Smooth muscle cell (in vitro differentiated cells): ENCODE measurements around the gene TMEM135. TPM values are rescaled to one million over a fixed set of nuclear protein-coding genes. Genes with fewer than 3 reads are reported as not detected.
"Not testable (repeated sequence)": the region's sequence is repeated elsewhere in the genome, so short reads cannot be mapped to it uniquely, and the experiment has no call there.

ENCODE experiments used
- DNase-seq: peaks from one replicate; lab custom pipeline; 2025; ENCODE audit not compliant: unreplicated experiment; lab: John Stamatoyannopoulos, UW
- H2AFZ ChIP-seq: fragments of 200-600 bp; sonication (generic); 2 replicates; pipeline ENCODE4 v1.6.0; 2016; ENCODE audit warnings: antibody characterized with exemption, low read depth, mild to moderate bottlenecking
- H3F3A ChIP-seq: fragments of 200-600 bp; sonication (generic); 2 replicates; pipeline ENCODE4 v1.6.0; 2017; ENCODE audit warnings: antibody characterized with exemption, low read depth
- H3K27ac ChIP-seq: fragments of 200-600 bp; sonication (generic); 2 replicates; pipeline ENCODE4 v1.5.1; 2016; ENCODE audit warnings: low read depth, mild to moderate bottlenecking
- H3K27me3 ChIP-seq: fragments of 200-600 bp; sonication (generic); 2 replicates; pipeline ENCODE4 v1.6.1; 2016; ENCODE audit warnings: low read depth, mild to moderate bottlenecking
- H3K36me3 ChIP-seq: fragments of 200-600 bp; sonication (generic); 2 replicates; pipeline ENCODE4 v1.5.1; 2016; ENCODE audit warnings: low read depth
- H3K4me1 ChIP-seq: fragments of 200-600 bp; sonication (generic); 2 replicates; pipeline ENCODE4 v1.5.1; 2016; ENCODE audit warnings: low read depth
- H3K4me2 ChIP-seq: fragments of 200-600 bp; sonication (generic); 2 replicates; pipeline ENCODE4 v1.6.0; 2016; ENCODE audit warnings: mild to moderate bottlenecking
- H3K4me3 ChIP-seq: fragments of 200-600 bp; sonication (generic); 2 replicates; pipeline ENCODE4 v1.5.1; 2016; ENCODE audit warnings: mild to moderate bottlenecking
- H3K79me2 ChIP-seq: fragments of 200-600 bp; sonication (generic); 2 replicates; pipeline ENCODE4 v1.6.0; 2016; ENCODE audit warnings: low read depth, mild to moderate bottlenecking
- H3K9ac ChIP-seq: fragments of 200-600 bp; sonication (generic); 2 replicates; pipeline ENCODE4 v1.6.0; 2016; ENCODE audit warnings: low read depth
- H3K9me3 ChIP-seq: fragments of 200-600 bp; sonication (generic); replicated peaks from 2 replicates; pipeline ENCODE4 v1.5.1; 2016; ENCODE audit warnings: low read depth
- H4K20me1 ChIP-seq: fragments of 200-600 bp; sonication (generic); 2 replicates; pipeline ENCODE4 v1.6.0; 2016; ENCODE audit warnings: low read depth
- WGBS: methylation state at CpG from one replicate; pipeline ENCODE4 v1.1.7; 2016; ENCODE audit warnings: low lambda C conversion rate; 5-methylcytosine and 5-hydroxymethylcytosine counted together
- polyA plus RNA-seq: library from polyadenylated mRNA; unstranded; fragments of >200 nt; fragmentation: Nextera tagmentation; extraction: Ambion mirVana; gene quantifications from 2 replicates; pipeline ENCODE4 v1.2.1, GENCODE V29; 2016
- total RNA-seq: library from RNA; depleted of rRNA; stranded (reverse); fragments of >200 nt; gene quantifications from 2 replicates; pipeline ENCODE4 v1.2.3, GENCODE V29; 2014
- TF ChIP-seq, protein P1 (sequence below): fragments of 200-600 bp; sonication (generic); IDR thresholded peaks from 2 replicates; pipeline ENCODE4 v1.5.1; 2017; ENCODE audit warnings: borderline replicate concordance, mild to moderate bottlenecking, antibody characterized with exemption; ENCODE audit not compliant: insufficient read depth, poor library complexity, severe bottlenecking

TMEM135 gene
- total and polyA plus RNA-seq, 2 experiments from 2014 or later, result 12.4 to 21.7 TPM

DNA sequence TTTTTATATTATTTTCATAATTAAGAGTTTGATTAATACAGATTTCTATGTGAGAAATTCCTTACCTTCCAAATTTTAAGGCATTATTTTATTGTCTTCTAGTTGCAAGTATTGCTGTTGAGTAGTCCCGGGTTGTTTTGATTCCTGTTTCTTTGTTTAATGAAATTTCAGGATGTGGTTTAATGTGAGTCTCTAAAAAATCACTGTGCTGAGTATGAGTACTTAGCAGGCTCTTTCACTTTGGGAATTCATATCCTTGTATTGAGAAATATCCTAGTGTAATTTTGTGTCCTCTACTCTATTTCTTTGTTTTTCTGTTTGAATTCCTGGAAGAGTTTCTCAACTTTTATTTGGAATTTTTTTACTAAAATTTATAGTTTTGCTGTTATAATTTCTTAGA is 113.2 kb downstream of the TMEM135 start:
- H3K79me2 ChIP-seq, result peaks cover 9% of the 10 kb centered on the region
- H3K27ac ChIP-seq, result no peak overlapping the region
- H3K4me3 ChIP-seq, result no peak overlapping the region
- H4K20me1 ChIP-seq, result peaks cover 27% of the 10 kb centered on the region
- peaks cover 9% of the 10 kb centered on the region for H3K4me1 ChIP-seq
- no peaks in the 10 kb centered on the region for H3K27me3 ChIP-seq
- no peak overlapping the region for H2AFZ ChIP-seq
- no peaks in the 10 kb centered on the region for H3F3A ChIP-seq
- no peak for DNase-seq
- H3K36me3 ChIP-seq, result no peaks in the 10 kb centered on the region
- H3K9ac ChIP-seq, result no peak overlapping the region
- H3K9me3 ChIP-seq, result no peaks in the 10 kb centered on the region
- 89% methylated on average over 1 of the region's 1 CpG for WGBS
- TF ChIP-seq, protein P1, sequence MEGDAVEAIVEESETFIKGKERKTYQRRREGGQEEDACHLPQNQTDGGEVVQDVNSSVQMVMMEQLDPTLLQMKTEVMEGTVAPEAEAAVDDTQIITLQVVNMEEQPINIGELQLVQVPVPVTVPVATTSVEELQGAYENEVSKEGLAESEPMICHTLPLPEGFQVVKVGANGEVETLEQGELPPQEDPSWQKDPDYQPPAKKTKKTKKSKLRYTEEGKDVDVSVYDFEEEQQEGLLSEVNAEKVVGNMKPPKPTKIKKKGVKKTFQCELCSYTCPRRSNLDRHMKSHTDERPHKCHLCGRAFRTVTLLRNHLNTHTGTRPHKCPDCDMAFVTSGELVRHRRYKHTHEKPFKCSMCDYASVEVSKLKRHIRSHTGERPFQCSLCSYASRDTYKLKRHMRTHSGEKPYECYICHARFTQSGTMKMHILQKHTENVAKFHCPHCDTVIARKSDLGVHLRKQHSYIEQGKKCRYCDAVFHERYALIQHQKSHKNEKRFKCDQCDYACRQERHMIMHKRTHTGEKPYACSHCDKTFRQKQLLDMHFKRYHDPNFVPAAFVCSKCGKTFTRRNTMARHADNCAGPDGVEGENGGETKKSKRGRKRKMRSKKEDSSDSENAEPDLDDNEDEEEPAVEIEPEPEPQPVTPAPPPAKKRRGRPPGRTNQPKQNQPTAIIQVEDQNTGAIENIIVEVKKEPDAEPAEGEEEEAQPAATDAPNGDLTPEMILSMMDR, result no peak
- H3K4me2 ChIP-seq, result no peak overlapping the region

DNA sequence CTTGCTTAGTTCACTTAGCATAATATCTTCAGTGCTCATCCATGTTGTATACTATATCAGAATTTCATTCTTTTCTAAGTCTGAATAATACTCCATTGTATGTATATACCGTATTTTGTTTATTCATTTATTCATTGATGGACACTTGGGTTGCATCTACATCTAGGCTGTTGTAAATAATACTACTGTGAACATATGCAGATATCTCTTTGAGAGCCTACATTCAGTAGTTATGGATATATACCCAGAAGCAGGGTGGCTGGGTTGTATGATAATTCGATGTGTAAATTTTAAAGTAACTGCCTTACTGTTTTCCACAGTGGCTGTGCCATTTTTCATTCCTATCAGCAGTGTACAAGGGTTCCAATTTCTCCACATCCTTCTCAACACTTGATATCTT is 116.5 kb downstream of the TMEM135 start:
- Histone ChIP-seq H3K79me2 (peaks cover 17% of the 10 kb centered on the region), H4K20me1 (peaks cover 33% of the 10 kb centered on the region), H3K9ac (no peak overlapping the region), H3K4me3 (no peak overlapping the region), H2AFZ (no peak overlapping the region), H3K4me1 (no peaks in the 10 kb centered on the region), H3K4me2 (no peak overlapping the region), H3K27me3 (no peaks in the 10 kb centered on the region), H3K27ac (no peak overlapping the region), H3K36me3 (no peaks in the 10 kb centered on the region), H3F3A (no peaks in the 10 kb centered on the region), H3K9me3 (no peaks in the 10 kb centered on the region)
- no peak for DNase-seq
- TF ChIP-seq, protein P1, result no peak
- WGBS, result 98% methylated on average over 2 of the region's 2 CpGs

DNA sequence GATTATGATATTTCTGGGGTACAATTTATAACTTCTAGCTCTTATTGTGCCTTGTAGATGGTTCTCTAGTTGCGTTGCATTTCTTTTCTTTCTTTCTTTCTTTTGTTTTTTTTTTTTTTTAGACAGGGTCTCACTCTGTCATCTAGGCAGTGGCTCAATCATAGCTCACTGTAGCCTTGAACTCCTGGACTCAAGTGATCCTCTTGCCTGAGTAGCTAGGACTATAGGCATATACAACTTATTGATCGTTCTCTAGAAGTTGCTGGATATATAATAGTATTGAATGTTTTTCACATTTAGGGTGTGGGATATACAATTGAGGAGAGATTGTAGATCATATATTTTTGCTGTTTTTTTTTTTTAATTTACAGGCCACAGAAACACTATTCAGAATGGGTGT is 119.2 kb downstream of the TMEM135 start:
- H3F3A ChIP-seq, result no peaks in the 10 kb centered on the region
- no peak overlapping the region for H3K4me2 ChIP-seq
- peaks cover 17% of the 10 kb centered on the region for H3K79me2 ChIP-seq
- H3K9me3 ChIP-seq, result no peaks in the 10 kb centered on the region
- H3K27ac ChIP-seq, result no peak overlapping the region
- H3K9ac ChIP-seq, result no peak overlapping the region
- no peaks in the 10 kb centered on the region for H3K36me3 ChIP-seq
- H3K4me1 ChIP-seq, result no peaks in the 10 kb centered on the region
- TF ChIP-seq, protein P1, result no peak
- H2AFZ ChIP-seq, result no peak overlapping the region
- no peak for DNase-seq
- WGBS, result 100% methylated on average over 2 of the region's 2 CpGs
- peaks cover 15% of the 10 kb centered on the region for H4K20me1 ChIP-seq
- no peaks in the 10 kb centered on the region for H3K27me3 ChIP-seq
- H3K4me3 ChIP-seq, result no peak overlapping the region

DNA sequence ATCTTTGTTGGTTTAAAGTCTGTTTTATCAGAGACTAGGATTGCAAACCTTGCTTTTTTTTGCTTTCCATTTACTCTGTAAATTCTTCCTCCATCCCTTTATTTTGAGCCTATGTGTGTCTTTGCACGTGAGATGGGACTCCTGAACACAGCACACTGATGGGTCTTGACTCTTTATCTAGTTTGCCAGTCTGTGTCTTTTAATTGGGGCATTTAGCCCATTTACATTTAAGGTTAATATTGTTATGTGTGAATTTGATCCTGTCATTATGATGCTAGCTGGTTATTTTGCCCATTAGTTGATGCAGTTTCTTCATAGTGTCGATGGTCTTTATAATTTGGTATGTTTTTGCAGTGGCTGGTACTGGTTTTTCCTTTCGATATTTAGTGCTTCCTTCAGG is 131.3 kb downstream of the TMEM135 start:
- not testable (repeated sequence) for H2AFZ ChIP-seq, H3K36me3 ChIP-seq, DNase-seq, H3K4me1 ChIP-seq, H3K4me2 ChIP-seq, H3K27me3 ChIP-seq, H3K9ac ChIP-seq, H3K27ac ChIP-seq, H3K4me3 ChIP-seq, H3F3A ChIP-seq, H3K9me3 ChIP-seq
- H4K20me1 ChIP-seq, result peaks cover 15% of the 10 kb centered on the region
- peaks cover 17% of the 10 kb centered on the region for H3K79me2 ChIP-seq
- WGBS, result 93% methylated on average over 3 of the region's 3 CpGs
